Measurements from ENCODE around the gene CASP2.
"Not testable (repeated sequence)": the region's sequence is repeated elsewhere in the genome, so short reads cannot be mapped to it uniquely, and the experiment has no call there.

DNA sequence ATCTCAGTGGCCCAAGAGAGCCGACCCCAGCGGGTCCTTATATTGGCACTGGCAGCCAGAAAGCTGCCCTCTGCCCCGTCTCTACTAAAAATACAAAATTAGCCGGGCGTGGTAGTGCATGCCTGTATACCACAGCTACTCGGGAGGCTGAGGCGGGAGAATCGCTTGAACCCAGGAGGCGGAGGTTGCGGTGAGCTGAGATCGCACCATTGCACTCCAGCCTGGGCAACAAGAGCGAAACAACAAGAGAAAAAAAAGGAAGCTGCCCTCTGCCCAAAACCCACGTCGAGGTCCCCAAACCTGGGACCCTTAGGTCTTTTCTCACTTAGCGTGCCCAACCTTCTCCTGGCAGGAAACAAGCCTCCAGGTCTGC is 24.0 kb upstream of the CASP2 start:
- TF ChIP-seq CTCF (IDR thresholded peaks at IDR 0.05; ENCODE audit: low read depth, low read length); POLR2A (IDR thresholded peaks at IDR 0.05; ENCODE audit: extremely low read depth, insufficient read length); MYC (IDR thresholded peaks at IDR 0.05; ENCODE audit: low read depth, low read length); MAX (IDR thresholded peaks at IDR 0.05; ENCODE audit: low read depth, low read length): not testable (repeated sequence)
